Hepatocyte (in vitro differentiated cells): Measurements from ENCODE around the gene ZFHX3.

Source experiments
- EZH2 ChIP-seq: fragments of 200-600 bp; sonication (generic); IDR thresholded peaks from 2 replicates; pipeline ENCODE4 v1.6.1; 2016; ENCODE audit warnings: antibody characterized with exemption, mild to moderate bottlenecking, borderline replicate concordance
- EZH2phosphoT487 ChIP-seq: fragments of 200-600 bp; sonication (generic); IDR thresholded peaks from one replicate; pipeline ENCODE4 v1.6.1; 2018; ENCODE audit warnings: antibody characterized with exemption, mild to moderate bottlenecking, low read depth, moderate library complexity; ENCODE audit not compliant: unreplicated experiment, severe bottlenecking
- TF ChIP-seq, protein P1 (sequence below): fragments of 200-600 bp; sonication (generic); IDR thresholded peaks from 2 replicates; pipeline ENCODE4 v1.5.1; 2016; ENCODE audit warnings: antibody characterized with exemption, mild to moderate bottlenecking; ENCODE audit not compliant: poor library complexity

DNA sequence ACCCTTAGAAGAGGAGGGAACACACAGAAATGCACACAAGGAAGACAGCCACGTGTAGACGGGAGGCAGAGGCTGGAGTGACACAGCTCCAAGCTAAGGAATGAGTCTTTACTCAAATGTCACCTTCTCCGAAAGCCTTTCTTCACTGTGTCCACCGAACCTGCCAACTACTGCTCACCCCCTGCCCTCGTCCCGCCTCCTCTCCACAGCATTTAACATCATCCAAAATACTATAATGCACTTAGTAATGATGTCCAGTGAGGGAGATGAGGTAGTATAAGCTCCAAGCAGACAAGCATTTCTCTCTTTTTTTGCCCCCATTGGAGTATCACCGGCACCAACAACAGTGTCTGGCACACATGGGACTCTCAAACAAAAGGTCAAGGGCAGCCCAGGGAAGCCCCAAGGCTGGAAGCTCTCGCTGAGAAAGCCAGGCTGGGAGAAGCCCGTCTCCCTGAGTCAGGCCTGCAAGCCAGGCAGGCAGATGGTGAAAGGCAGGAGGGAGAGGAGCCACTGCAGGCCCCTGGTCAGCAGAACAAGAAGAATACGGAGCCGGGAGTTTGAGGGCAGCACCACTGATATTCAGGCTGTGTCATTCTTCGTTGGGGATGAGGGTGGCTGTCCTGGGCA is 25.9 kb downstream of the ZFHX3 start:
- TF ChIP-seq, protein P1, sequence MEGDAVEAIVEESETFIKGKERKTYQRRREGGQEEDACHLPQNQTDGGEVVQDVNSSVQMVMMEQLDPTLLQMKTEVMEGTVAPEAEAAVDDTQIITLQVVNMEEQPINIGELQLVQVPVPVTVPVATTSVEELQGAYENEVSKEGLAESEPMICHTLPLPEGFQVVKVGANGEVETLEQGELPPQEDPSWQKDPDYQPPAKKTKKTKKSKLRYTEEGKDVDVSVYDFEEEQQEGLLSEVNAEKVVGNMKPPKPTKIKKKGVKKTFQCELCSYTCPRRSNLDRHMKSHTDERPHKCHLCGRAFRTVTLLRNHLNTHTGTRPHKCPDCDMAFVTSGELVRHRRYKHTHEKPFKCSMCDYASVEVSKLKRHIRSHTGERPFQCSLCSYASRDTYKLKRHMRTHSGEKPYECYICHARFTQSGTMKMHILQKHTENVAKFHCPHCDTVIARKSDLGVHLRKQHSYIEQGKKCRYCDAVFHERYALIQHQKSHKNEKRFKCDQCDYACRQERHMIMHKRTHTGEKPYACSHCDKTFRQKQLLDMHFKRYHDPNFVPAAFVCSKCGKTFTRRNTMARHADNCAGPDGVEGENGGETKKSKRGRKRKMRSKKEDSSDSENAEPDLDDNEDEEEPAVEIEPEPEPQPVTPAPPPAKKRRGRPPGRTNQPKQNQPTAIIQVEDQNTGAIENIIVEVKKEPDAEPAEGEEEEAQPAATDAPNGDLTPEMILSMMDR, result no peak
- no peak for TF ChIP-seq EZH2phosphoT487
- TF ChIP-seq EZH2, result no peak
